Measurements from ENCODE around the gene BAZ2A.

BAZ2A gene

GRCh38 chr12:56635806-56636674 is 5.9 kb upstream of the BAZ2A start:
- TF ChIP-seq, protein P1, sequence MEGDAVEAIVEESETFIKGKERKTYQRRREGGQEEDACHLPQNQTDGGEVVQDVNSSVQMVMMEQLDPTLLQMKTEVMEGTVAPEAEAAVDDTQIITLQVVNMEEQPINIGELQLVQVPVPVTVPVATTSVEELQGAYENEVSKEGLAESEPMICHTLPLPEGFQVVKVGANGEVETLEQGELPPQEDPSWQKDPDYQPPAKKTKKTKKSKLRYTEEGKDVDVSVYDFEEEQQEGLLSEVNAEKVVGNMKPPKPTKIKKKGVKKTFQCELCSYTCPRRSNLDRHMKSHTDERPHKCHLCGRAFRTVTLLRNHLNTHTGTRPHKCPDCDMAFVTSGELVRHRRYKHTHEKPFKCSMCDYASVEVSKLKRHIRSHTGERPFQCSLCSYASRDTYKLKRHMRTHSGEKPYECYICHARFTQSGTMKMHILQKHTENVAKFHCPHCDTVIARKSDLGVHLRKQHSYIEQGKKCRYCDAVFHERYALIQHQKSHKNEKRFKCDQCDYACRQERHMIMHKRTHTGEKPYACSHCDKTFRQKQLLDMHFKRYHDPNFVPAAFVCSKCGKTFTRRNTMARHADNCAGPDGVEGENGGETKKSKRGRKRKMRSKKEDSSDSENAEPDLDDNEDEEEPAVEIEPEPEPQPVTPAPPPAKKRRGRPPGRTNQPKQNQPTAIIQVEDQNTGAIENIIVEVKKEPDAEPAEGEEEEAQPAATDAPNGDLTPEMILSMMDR (IDR thresholded peaks at IDR 0.05; ENCODE audit: borderline replicate concordance, control extremely low read depth, extremely low read depth, insufficient read depth, missing control alignments), result no peak
- in situ Hi-C loops (cut with MboI; ENCODE audit: low sequenced_read_pairs, unreplicated experiment), result no loop called here

DNA sequence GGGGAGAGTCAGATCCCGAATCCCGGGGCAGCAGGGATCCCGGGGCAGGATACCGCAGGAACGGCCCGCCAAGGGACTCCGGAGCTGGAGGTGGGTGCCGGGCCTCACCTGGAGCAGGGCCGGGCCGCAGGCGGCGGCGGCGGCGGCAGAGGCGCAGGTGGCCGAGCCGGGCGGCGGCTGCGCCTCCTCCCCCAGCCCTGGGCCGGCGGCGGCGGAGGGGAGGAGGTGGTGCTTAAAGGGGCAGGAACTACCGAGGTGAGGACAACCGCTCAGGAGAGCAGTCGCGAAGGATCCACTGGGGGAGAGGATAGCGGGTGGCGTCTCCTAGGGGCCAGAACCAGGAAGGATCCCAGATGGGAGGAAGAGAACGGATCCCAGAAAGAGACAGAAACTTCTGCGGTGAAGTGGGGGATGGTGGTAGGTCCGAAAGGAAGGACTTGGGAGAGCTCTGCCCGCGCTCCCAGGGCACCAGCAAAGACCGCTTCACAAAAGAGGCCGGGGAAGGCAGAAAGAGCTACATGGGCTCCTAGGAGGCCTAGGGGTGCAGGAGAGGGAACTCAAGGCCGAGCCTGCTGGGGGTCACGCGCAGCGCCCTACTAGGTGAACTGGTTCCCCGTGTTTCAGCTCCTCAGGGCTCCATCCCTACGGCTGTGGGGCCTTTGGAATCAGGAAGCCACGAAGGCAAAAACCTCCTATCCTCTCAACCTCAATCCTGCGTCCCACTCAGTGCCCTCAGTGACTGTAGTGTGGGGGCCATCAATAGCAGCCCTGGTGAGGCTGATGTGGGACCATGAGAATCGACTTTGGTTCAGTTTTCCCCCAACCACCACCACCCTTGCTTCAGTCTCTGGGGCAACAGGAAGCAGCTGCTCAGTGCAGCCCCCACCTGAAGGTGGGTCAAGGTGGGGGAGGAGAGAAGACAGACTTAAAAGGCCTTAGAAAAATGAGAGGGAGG is 5.0 kb upstream of the BAZ2A start:
- TF ChIP-seq, protein P1 (IDR thresholded peaks at IDR 0.05; ENCODE audit: borderline replicate concordance, control extremely low read depth, extremely low read depth, insufficient read depth, missing control alignments), result peak; percentile 18
- peak; percentile 83 for DNase-seq (ENCODE audit: low spot score)
- in situ Hi-C loops (cut with MboI; ENCODE audit: low sequenced_read_pairs, unreplicated experiment), result no loop called here

More at GRCh38 chr12:56635806-56636674, 5.9 kb upstream of the BAZ2A start:
- peak; percentile 84 for DNase-seq (ENCODE audit: low spot score)

DNA sequence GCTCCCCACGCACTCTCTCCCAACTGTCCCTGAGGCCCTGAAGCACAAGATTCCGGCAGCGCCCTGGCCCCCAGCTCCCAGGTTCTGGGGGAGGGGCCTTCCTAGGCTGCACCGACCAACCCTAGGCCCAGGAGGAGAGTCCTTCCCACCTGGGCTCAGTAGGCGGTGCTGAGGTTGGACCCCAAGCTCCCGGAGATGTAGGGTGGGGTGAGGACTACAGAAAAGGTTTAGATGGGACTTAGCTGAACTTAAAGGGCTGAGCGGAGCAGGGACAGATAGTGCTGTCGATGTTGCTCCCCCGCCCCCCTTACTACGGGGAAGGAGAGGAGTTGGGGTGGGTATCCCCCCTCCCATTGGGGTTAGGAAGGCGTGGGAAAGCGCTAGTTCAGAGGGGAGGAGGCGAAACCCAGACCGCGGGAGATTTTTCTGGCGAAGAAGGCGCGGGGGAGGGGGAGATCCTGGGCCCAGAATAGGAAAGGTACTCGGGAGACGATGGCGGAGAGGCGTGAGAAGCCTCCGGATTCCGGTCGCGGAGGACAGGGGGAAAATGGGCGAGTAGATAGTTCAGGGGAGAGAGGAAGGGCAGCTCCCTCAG is 4.2 kb upstream of the BAZ2A start:
- in situ Hi-C loops (cut with MboI; ENCODE audit: low sequenced_read_pairs, unreplicated experiment), result no loop called here
- DNase-seq (ENCODE audit: low spot score), result peak; percentile 54
- TF ChIP-seq, protein P1 (IDR thresholded peaks at IDR 0.05; ENCODE audit: borderline replicate concordance, control extremely low read depth, extremely low read depth, insufficient read depth, missing control alignments), result no peak

DNA sequence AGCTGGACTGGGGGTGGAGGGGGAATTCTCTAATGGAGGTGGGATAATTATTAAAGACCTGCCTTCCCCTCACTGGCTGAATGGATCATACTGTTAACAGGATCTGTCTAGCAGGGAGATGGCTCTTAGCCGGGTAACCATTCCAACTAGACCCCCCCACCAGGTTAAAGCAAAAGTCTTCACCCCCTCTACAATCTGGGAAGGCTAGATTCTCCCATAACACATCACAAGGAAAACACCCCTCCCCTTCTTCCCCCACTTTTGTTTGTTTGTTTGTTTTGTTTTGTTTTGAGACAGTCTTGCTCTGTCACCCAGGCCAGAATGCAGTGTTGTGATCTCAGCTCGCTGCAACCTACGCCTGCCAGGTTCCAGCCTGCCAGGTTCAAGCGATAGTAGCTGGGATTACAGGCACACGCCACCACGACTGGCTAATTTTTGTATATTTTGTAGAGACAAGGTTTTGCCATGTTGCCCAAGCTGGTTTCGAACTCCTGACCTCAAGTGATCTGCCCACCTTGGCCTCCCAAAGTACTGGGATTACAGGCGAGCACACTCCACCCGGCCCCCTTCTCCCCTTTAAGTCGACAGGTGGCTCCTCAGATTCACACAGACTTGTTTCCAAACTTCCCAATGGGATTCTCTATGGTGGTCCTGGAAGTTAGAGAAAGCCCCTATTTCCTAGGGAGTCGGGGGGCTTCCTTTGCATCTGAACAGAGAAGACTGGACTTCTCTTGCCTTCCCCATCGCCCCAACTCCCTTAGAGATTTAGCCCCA is 3.5 kb upstream of the BAZ2A start:
- DNase-seq (ENCODE audit: low spot score), result no peak
- in situ Hi-C loops (cut with MboI; ENCODE audit: low sequenced_read_pairs, unreplicated experiment), result no loop called here
- TF ChIP-seq, protein P1 (IDR thresholded peaks at IDR 0.05; ENCODE audit: borderline replicate concordance, control extremely low read depth, extremely low read depth, insufficient read depth, missing control alignments), result no peak

DNA sequence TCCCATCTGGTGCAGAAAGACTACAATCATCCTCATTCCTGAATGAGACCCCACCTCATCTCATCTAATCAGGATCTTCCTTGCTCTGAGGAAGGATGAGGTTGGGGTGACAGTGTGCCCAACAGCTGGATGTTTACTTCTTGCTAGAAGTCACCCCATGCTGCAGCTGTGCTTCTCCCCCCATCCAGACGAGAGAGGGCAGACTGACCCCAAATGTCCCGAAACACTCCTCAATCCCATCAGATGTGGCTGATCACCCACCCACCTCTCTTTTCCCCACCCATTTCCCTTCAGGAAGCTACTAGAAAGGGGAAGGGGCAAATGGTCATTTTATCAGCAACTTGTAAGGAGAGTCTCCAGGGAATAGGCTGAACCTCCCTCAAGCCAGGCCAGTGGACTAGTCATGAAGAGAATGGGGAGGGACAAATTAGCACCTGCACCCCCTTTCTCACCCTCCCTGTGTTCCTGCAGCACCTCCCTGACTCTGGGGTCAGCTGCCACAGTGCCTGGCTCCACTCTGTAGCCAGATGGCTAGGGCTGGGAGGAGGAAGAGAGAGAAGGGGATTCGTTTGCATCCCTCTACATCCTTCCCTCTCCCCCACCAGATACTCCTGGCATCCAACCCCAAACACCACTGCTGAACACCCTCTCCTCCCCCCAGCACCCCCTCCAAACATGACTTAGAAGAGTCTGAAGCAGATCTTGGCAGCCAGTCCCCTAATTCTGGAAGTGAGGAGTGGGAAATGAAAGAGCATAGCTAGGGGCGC is 2.8 kb upstream of the BAZ2A start:
- peak; percentile 35 for DNase-seq (ENCODE audit: low spot score)
- TF ChIP-seq, protein P1 (IDR thresholded peaks at IDR 0.05; ENCODE audit: borderline replicate concordance, control extremely low read depth, extremely low read depth, insufficient read depth, missing control alignments), result no peak
- in situ Hi-C loops (cut with MboI; ENCODE audit: low sequenced_read_pairs, unreplicated experiment), result no loop called here
